ENCODE data around the gene KIF5A. TPM values are rescaled to one million over a fixed set of nuclear protein-coding genes. Genes with fewer than 3 reads are reported as not detected.
A peak's percentile ranks its signal among the peaks of the same experiment; 100 is the strongest.

The KIF5A gene
- total RNA-seq, 1 donor = 0.36 TPM

DNA sequence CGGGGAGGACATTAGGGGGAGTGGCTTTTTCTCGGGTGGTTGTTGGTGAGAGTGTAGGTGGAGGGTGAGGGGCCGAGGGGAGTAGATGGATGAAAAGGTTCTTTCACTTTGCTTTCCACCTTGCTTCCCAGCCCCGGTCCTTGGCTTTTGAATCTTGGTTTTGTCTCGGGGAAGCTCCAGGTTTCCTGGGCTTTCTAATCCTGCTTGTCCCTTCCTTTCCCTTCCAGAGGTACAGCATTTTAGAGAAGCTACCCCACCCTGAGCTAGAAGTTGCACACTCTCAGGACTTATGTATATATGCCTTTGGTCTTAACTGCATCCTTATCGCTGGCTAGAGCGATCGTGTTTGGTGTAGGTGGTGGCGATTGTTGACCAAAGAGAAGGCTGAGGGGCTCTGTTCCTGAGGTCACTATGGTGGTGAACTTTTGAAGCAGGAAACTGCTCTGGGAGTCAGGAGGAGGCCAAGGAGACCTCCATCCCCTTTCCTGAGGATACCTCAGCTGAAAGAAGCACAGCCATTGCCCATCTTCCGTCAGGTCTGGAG lies 42.0 kb downstream of the KIF5A start:
- H3K27ac ChIP-seq (ENCODE audit: low read depth, low read length) = no peak overlapping the region

DNA sequence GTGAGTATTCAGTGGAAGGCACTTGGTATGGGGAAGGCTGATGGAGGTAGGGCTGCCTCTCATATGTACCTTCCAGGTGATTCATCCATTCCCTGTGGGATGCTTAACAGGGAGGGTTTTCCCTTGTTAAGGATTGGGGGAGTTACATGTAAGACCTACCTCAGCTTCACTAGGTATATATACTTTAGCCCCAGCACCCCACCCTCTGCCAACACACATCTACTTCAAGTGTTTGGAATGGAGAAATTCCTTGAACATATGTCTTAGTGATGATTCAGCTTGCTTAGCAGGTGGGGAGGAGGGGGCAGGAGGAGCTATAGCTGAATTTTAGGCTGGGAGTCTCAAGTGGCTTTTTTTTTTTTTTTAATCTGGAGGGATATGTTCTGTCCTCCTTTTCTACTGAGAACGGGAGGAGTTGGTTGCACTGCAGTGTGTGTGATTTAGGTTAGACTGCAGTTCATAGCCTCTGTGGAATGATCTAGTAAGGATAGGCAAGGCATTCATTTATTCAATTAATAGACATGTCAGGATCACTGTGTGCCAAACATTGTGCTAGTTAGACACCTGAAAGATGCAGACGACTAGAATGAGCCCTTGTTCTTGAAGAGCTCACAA lies 42.8 kb downstream of the KIF5A start:
- H3K4me3 ChIP-seq (ENCODE audit: insufficient read depth, low read length) = no peak overlapping the region
- H3K27me3 ChIP-seq (ENCODE audit: insufficient read depth, low read length) = peaks cover 9% of the 10 kb centered on the region
- H3K36me3 ChIP-seq (ENCODE audit: insufficient read depth, low read length) = peaks cover 6% of the 10 kb centered on the region
- H3K4me1 ChIP-seq (ENCODE audit: insufficient read depth, low read length) = peaks cover 9% of the 10 kb centered on the region
- TF ChIP-seq, protein P1, sequence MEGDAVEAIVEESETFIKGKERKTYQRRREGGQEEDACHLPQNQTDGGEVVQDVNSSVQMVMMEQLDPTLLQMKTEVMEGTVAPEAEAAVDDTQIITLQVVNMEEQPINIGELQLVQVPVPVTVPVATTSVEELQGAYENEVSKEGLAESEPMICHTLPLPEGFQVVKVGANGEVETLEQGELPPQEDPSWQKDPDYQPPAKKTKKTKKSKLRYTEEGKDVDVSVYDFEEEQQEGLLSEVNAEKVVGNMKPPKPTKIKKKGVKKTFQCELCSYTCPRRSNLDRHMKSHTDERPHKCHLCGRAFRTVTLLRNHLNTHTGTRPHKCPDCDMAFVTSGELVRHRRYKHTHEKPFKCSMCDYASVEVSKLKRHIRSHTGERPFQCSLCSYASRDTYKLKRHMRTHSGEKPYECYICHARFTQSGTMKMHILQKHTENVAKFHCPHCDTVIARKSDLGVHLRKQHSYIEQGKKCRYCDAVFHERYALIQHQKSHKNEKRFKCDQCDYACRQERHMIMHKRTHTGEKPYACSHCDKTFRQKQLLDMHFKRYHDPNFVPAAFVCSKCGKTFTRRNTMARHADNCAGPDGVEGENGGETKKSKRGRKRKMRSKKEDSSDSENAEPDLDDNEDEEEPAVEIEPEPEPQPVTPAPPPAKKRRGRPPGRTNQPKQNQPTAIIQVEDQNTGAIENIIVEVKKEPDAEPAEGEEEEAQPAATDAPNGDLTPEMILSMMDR (IDR thresholded peaks at IDR 0.05; ENCODE audit: extremely low read depth, low read depth, low read length) = no peak
- H3K9me3 ChIP-seq (ENCODE audit: low read depth, low read length) = no peaks in the 10 kb centered on the region
- H3K79me2 ChIP-seq (ENCODE audit: insufficient read depth, low read length) = peaks cover 7% of the 10 kb centered on the region
- peak overlapping the region; percentile 92 for H3K4me2 ChIP-seq (ENCODE audit: insufficient read depth, low read length)
- no peak overlapping the region for H3K27ac ChIP-seq (ENCODE audit: low read depth, low read length)
- H2AFZ ChIP-seq (ENCODE audit: low read length) = no peak overlapping the region
- no peaks in the 10 kb centered on the region for H4K20me1 ChIP-seq (ENCODE audit: insufficient read depth, low read length)
- DNase-seq (ENCODE audit: insufficient read length, low spot score, missing footprints) = no peak

More for the DNA sequence above, 42.0 kb downstream of the KIF5A start:
- H3K9me3 ChIP-seq (ENCODE audit: low read depth, low read length) = no peaks in the 10 kb centered on the region
- DNase-seq (ENCODE audit: insufficient read length, low spot score, missing footprints) = no peak
- H3K36me3 ChIP-seq (ENCODE audit: insufficient read depth, low read length) = peaks cover 6% of the 10 kb centered on the region
- H3K27me3 ChIP-seq (ENCODE audit: insufficient read depth, low read length) = peaks cover 16% of the 10 kb centered on the region
- H3K79me2 ChIP-seq (ENCODE audit: insufficient read depth, low read length) = peaks cover 7% of the 10 kb centered on the region
- H2AFZ ChIP-seq (ENCODE audit: low read length) = peak overlapping the region; percentile 97
- TF ChIP-seq, protein P1 (IDR thresholded peaks at IDR 0.05; ENCODE audit: extremely low read depth, low read depth, low read length) = no peak
- peak overlapping the region; percentile 92 for H3K4me2 ChIP-seq (ENCODE audit: insufficient read depth, low read length)
- no peaks in the 10 kb centered on the region for H4K20me1 ChIP-seq (ENCODE audit: insufficient read depth, low read length)
- peaks cover 9% of the 10 kb centered on the region for H3K4me1 ChIP-seq (ENCODE audit: insufficient read depth, low read length)
- H3K4me3 ChIP-seq (ENCODE audit: insufficient read depth, low read length) = peak overlapping the region; percentile 94

DNA sequence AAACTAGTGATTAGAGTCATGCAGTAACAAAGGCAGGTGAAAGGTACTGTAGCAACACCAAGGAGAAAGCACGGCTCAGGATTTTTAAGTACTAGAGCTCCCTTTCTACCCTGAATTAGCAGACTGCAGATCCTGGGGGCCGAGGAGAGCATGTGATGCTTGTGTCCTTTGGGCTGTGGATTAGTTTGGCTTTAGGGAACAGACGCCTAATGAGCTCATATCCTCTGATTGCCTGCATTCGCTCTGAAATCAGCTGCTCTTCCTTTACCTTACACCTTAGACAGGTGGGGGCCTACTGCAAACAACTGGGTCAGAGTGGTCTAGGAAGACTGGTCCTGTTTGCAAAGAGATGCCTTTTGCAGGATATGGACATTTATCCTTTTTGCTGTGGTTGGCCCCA lies 43.3 kb downstream of the KIF5A start:
- peaks cover 4% of the 10 kb centered on the region for H3K27me3 ChIP-seq (ENCODE audit: insufficient read depth, low read length)
- no peak for DNase-seq (ENCODE audit: insufficient read length, low spot score, missing footprints)
- H2AFZ ChIP-seq (ENCODE audit: low read length) = no peak overlapping the region
- TF ChIP-seq, protein P1 (IDR thresholded peaks at IDR 0.05; ENCODE audit: extremely low read depth, low read depth, low read length) = no peak
- peaks cover 7% of the 10 kb centered on the region for H3K79me2 ChIP-seq (ENCODE audit: insufficient read depth, low read length)
- no peaks in the 10 kb centered on the region for H3K9me3 ChIP-seq (ENCODE audit: low read depth, low read length)
- H3K4me1 ChIP-seq (ENCODE audit: insufficient read depth, low read length) = peaks cover 9% of the 10 kb centered on the region
- H3K36me3 ChIP-seq (ENCODE audit: insufficient read depth, low read length) = peaks cover 6% of the 10 kb centered on the region
- H3K4me3 ChIP-seq (ENCODE audit: insufficient read depth, low read length) = no peak overlapping the region
- no peak overlapping the region for H3K27ac ChIP-seq (ENCODE audit: low read depth, low read length)
- no peaks in the 10 kb centered on the region for H4K20me1 ChIP-seq (ENCODE audit: insufficient read depth, low read length)
- H3K4me2 ChIP-seq (ENCODE audit: insufficient read depth, low read length) = no peak overlapping the region

DNA sequence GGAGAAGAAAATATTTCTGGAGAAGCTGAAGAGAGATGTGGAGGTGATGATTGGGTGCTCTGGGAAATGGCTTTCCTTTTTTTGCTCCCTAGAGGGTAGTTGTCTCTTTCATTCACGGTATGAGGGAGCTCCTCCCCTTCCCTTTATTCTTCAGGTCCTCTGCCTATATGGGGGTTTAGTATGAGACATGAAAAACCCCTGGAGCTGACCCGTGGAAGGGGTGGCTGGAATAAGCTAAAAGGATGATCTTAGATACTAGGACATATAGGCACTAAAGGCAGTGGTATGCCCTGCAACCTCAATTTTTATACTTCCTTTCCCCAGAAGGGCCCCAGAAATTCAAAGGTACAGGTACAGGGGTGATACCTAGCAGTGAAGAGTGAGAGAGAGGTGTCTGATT lies 50.6 kb downstream of the KIF5A start:
- no peaks in the 10 kb centered on the region for H4K20me1 ChIP-seq (ENCODE audit: insufficient read depth, low read length)
- peaks cover 19% of the 10 kb centered on the region for H3K36me3 ChIP-seq (ENCODE audit: insufficient read depth, low read length)
- H3K9me3 ChIP-seq (ENCODE audit: low read depth, low read length) = no peaks in the 10 kb centered on the region
- no peaks in the 10 kb centered on the region for H3K27me3 ChIP-seq (ENCODE audit: insufficient read depth, low read length)
- DNase-seq (ENCODE audit: insufficient read length, low spot score, missing footprints) = no peak
- H3K4me1 ChIP-seq (ENCODE audit: insufficient read depth, low read length) = peaks cover 12% of the 10 kb centered on the region
- TF ChIP-seq, protein P1 (IDR thresholded peaks at IDR 0.05; ENCODE audit: extremely low read depth, low read depth, low read length) = no peak
- no peaks in the 10 kb centered on the region for H3K79me2 ChIP-seq (ENCODE audit: insufficient read depth, low read length)
- H3K27ac ChIP-seq (ENCODE audit: low read depth, low read length) = no peak overlapping the region
- H2AFZ ChIP-seq (ENCODE audit: low read length) = no peak overlapping the region
- H3K4me2 ChIP-seq (ENCODE audit: insufficient read depth, low read length) = no peak overlapping the region
- no peak overlapping the region for H3K4me3 ChIP-seq (ENCODE audit: insufficient read depth, low read length)
